Hematopoietic multipotent progenitor cell (in vitro differentiated cells): ENCODE results near the gene PLA2G4F. TPM values are rescaled to one million over a fixed set of nuclear protein-coding genes. Genes with fewer than 3 reads are reported as not detected.
"Not testable (repeated sequence)": the region's sequence is repeated elsewhere in the genome, so short reads cannot be mapped to it uniquely, and the experiment has no call there.

Experiments used
- DNase-seq, 3 donors: peaks; one replicate each; pipeline ENCODE4 v3.0.0-alpha.2; 2011 to 2015; ENCODE audit warnings: low read depth in 2 of 3, low spot score in 2 of 3
- small RNA-seq: library from RNA; depleted of rRNA; stranded (forward); fragments of <200 nt; gene quantifications from one replicate; pipeline ENCODE3, GENCODE V24; 2012
- total RNA-seq: library from RNA; depleted of rRNA; stranded (reverse); fragments of >200 nt; gene quantifications from one replicate; pipeline ENCODE4 v1.2.3, GENCODE V29; 2012

PLA2G4F gene
- total RNA-seq, 1 donor = not detected

DNA sequence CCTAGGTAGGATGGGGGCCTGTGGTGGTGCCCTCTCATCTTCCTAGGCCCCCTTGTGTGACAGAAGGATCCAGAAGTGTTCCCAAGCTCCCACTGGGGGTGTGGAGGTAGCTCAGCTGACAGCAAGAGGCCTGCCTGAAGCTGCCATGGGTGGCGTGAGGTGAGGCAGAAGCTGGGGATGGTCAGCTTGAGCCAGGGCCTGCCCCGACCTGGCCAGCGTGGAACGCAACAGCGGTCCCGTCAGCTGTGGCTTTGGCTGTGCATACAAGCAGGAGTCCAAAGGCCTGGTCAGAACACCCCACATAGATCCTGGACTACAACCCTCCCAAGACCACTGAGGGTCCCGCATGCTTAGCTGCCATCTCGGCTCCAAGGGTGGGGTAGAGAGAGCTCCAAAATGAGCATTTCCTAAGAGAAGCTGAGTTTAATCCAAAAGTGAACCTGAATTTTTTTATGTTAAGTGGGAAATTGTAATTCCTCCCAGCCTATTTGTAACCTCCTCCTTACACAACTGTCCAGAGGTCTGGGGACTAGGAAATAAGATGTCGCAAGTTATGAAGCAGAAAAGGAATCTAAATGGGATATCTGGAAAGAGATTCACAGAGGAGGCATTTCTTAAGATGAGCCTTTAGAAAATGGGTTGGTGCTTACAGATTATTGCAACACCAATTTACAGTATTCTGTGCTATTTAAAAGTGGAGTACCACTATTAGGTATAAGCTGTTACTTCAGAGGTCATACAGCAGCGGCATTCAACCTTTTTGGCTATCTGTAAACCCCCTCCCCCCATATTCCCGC, 52.1 kb downstream of the PLA2G4F start:
- no peak for DNase-seq

DNA sequence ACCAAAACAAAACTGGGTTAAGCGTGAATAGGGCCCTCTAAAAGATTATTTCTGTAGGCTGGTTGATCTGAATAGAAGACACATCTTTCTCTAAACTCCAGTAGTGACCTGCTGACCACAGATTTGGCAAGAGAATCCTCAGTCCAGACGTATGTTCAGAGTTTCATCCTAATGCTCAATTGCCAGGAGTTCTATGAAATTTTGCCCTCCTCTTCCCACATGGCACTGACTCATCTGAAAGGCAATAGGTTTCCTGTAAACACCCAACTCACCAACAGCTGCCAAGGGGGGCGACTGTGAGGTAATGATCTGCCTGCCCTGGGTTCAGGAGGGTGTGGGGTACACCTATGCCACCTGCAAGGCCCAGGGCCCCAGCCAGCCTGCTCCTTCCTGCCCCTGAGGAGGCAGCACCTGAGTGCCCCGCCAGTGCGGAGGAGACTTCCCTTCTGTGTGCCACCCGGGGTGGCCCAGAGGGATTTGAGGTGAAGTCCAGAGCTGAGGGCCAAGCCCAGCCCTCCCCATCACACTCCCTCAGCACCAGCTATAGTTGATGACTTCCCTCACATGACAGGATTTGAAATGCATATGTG, 53.7 kb downstream of the PLA2G4F start:
- no peak for DNase-seq

DNA sequence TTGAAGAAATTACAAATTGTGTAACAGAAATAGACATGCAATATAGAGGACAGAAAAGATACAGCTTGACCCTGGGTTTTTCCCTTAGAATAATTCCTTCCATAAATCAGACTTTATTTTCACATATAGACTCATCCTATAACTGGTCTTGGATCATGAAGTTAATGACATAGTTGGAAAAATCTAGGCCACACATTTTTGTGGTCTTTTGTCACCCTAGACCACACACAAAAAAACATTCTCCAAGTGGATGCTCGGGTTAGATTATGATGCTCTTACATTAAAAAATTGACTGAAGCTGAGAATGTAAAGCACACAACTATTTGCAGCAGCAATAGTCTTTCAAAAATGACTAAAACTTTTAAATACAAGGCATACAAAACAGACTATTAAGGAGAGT, 54.6 kb downstream of the PLA2G4F start:
- no peak for DNase-seq

DNA sequence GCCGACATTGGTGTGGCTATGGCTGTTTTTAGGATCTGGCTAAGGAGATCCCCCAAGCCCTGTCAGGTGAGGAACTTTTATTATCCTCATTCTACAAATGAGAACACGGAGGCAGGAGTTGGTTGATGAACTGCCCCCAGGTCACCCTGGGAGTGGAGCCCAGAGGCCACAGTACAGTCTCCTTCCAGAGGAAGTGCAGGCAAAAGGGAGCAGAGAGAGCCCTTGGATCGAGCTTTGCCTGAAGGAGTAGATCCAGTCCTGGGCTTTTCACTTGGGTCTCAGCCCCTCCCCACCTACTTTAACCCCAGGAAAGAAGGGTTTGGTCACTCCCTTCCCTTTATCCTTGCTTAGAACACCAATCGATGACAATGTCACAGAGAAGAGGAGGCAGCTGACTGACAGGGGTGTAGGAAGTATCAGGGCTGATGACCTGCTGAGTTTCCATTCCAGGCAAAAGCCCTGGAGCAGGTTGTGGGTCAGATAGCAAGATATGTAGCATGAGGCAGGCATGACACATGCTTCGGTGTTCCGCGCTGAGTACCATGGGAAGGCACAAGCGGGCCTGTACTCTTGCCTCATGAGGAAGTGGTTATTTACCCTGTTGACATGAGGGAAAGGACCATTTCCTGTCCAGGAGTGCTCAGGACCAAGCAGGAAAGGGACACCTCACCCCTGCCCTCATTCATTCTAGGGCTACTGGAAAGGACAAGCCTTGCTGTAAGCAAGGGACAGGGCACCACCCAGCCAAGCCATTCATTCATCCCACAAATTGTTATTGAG, 56.2 kb downstream of the PLA2G4F start:
- DNase-seq = peak in 1 of 3 donors; percentile 25

DNA sequence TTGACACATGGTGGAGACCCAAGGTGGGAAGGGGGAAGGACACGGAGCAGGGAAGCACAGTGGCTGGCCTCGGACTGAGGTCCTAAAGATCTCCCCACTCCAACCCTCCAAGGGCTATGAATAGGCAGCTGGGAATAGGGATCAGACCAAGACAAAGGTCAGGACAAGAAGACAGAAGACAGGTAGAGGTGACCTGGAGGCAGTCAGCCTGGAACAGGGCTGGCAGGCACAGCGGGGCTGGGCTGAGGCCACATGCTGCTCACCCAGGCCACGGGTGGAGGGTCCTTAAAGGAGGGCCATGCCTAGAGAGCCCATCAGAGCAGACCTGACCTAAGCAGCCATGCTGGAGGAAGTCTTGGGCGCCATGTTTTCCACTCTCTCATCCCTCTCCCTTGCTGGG, 59.4 kb downstream of the PLA2G4F start:
- DNase-seq = no peak

DNA sequence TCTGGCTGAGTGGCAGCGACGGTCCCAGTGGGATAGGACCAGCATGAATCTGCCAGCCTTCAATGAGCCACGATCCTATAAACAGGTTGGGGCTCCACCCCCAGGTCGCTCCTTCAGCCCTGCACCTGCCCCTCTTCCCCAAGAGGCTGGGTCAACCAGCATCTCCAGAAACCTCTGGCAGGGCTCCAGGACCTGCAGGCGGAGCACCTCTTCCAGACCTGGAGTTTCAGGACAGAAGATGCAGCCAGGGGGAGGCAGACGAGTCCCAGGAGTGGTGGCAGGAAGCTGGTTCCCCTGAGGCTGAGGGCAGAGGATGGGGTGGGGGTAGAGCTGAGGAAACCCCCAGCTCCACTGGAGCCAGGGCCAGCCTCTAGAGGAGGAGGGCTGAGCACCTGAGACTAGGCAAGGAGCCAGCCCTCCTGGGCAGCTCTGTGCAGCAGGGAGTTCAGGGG, 61.9 kb downstream of the PLA2G4F start, which contains the start of gene PLA2G4D:
TSS of gene PLA2G4D (minus strand) at position 51 of the 452 bp plus-strand sequence. CDS start 103 bp downstream, outside the sequence.
- DNase-seq = no peak

DNA sequence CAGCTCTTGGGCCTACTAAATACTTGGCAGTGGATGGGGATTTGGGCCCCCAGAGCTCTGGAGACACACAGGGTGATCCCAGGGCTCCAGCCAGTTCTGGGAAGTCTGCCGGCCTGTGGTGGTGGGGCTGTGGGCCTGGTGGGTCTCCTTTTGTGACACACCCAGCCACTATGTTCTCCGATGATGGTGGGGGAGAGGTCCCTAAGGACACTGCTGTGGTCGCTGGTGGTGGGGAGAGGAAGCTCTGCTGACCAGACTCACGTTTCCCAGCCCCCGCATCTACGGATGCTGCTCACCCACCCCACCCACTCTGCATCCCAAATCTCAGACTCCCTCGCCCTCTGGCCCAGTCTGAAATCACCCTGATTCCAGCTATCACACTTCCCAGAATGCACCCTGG, 62.5 kb downstream of the PLA2G4F start:
- DNase-seq = no peak

DNA sequence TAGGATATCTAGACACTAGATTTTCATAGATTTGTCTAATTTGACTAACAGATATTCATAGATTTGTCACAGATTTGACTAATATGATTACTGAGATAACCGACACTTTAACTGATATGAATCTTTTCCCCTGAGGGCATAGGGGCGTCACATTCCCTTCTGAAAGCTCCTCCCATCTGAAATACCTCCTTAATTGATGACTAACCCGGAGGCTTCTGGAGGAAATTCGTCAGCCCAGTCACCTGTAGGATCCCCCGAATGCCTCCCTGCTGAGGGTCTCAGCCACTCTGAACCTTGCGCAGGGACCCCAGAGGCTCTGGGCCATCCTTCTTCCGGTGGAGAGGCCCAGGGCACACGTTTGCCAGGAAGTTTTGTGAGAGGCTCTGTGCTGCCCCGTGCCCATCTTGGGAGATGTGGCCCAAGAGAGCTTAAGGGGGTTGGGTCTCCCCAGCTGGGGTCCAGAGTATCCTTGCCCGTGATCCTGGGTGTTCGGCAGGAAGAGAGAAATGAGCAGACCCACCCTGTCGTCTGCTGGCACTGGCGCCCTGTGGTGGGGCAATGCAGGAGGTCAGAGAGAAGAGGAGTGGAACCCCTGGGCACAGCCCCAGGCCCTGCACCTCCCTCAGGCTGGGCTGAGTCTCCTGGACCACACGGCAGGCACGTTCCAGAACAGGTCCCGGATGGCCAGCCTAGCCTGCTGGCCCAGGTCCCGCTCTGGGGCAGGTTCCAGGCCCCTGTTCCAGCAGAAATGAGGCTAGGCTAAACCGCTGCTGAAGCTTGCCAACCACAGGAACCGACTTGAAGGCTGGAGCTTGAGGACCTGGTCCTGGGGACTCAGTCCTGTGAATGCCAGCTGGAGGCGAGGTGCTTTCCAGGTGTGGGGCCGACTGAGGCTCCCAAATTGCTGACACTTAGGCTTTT, 63.8 kb downstream of the PLA2G4F start:
- no peak for DNase-seq

DNA sequence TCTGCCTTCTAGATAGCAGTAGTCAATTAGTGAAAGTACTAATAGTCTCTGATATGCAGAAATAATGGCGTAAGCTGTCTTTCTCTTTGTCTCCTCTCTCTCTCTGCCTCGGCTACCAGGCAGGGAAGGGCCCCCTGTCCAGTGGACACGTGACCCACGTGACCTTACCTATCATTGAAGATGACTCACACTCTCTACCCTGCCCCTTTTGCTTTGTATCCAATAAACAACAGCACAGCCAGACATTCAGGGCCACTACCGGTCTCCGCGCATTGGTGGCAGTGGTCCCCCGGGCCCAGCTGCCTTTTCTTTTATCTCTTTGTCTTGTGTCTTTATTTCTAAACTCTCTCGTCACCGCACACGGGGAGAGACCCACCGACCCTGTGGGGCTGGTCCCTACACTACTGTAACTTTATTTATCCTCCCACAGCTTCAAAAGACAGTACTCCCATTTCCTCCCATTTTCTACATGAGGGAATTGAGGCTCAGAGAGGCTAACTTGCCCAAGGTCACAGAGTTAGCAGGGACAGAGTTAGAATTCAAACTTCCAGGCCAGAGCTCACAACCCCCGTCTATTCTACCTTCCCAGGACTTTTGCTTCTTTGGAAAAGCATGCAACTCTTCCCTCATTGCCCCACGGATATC, 64.6 kb downstream of the PLA2G4F start:
- not testable (repeated sequence) for DNase-seq

DNA sequence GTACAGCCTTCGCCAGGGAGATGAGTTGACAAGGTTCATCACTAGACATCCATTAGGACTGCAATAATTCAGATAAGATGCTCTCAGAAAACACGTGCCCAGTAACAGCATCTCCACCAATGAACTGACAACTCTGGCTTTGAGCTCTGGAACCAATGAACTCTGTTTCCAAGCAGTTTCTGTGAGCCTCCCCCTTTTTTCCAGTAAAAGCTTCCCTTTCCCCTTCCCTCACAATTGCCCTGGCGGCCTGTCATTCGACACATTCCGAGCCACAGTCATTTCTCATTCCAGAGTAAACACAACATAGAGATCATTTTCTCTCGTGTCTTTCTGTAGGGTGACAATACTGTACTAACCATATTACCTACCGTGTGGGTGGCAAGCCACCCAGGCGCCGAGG, 65.7 kb downstream of the PLA2G4F start:
- no peak for DNase-seq

DNA sequence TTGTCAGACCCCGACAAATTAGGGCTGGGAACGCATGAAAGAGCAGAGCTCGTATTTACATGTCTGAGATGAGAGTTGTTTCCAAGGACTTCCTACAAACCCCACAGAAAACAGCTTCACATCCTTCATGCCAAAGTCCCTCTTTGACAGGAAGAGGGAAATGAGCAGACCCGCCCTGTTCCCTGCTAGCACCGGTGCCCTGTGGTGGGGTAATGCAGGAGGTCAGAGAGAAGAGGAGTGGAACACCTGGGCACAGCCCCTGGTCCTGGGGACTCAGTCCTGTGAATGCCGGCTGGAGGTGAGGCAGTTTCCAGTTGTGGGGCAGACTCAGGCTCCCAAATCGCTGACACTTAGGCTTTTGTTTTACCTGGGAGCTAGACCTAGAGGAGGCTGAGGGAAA, 66.1 kb downstream of the PLA2G4F start:
- no peak for DNase-seq

DNA sequence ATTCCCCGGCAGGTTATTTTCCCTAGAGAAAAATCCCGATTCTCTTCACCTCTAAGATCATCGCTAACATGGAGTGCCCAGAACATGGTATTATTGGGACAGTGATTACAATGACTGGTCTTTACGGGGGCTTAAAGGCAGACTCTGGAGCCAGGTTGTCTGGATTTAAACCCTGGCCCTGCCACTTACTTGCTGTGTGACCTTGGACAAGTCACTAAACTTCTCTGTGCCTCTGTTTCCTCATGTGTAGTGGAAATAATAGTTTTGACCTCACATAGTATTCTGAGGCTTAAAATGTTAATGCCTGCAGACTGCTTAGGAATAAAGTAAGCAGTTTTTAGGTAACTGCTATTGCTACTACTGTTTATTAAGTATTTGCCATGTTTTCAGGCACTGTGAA, 66.5 kb downstream of the PLA2G4F start:
- DNase-seq = no peak

Small RNAs within 50 kb of the gene (small RNA-seq; reads per million reads assigned to genes)
- gene MIR627 = 14.7 reads per million, percentile 94 among the genes with 10 or more reads in this experiment

Other genes starting within 250 kb of the PLA2G4F start
- 6.7 TPM for gene EHD4, start 184.1 kb downstream of the PLA2G4F start, total RNA-seq
- gene PLA2G4E, start 135.6 kb downstream of the PLA2G4F start, total RNA-seq = not detected
- gene PLA2G4D, start 62.1 kb downstream of the PLA2G4F start, total RNA-seq = not detected
- gene VPS39, start 51.7 kb upstream of the PLA2G4F start, total RNA-seq = 58.4 TPM
- 24.2 TPM for gene GANC, start 116.6 kb upstream of the PLA2G4F start, total RNA-seq
- 29.6 TPM for gene TMEM87A, start 116.8 kb upstream of the PLA2G4F start, total RNA-seq
- gene CAPN3, start 202.9 kb upstream of the PLA2G4F start, total RNA-seq = 3.0 TPM